Upper lobe of right lung (tissue), 1 donor: ENCODE results near the gene ACTL9. TPM values are rescaled to one million over a fixed set of nuclear protein-coding genes. Genes with fewer than 3 reads are reported as not detected.

Experiments used
- ATAC-seq: fragments of 200-7000 bp; cut with Tn5 transposase; one replicate; pipeline ENCODE4 v1.9.1; 2020; ENCODE audit warnings: mild to moderate bottlenecking, moderate library complexity
- DNase-seq: peaks from one replicate; pipeline ENCODE4 v3.0.0-alpha.2; 2020
- H3K27ac ChIP-seq: fragments of 200-600 bp; one replicate; pipeline ENCODE4 v1.8.0; 2022
- H3K27me3 ChIP-seq: fragments of 200-600 bp; one replicate; pipeline ENCODE4 v1.8.0; 2022; ENCODE audit warnings: mild to moderate bottlenecking
- H3K36me3 ChIP-seq: fragments of 200-600 bp; one replicate; pipeline ENCODE4 v1.8.0; 2022
- H3K4me1 ChIP-seq: fragments of 200-600 bp; one replicate; pipeline ENCODE4 v1.8.0; 2022
- H3K4me3 ChIP-seq: fragments of 200-600 bp; one replicate; pipeline ENCODE4 v1.8.0; 2022; ENCODE audit warnings: mild to moderate bottlenecking
- H3K9me3 ChIP-seq: fragments of 200-600 bp; one replicate; pipeline ENCODE4 v1.8.0; 2022
- intact Hi-C: fragments of 100-400 bp; cut with DNase I; formaldehyde crosslinking; loops from one replicate; pipeline ENCODE4 v1.11.0; 2022
- total RNA-seq: library from RNA; stranded (reverse); fragmentation: NEBNext Ultra II Directional; extraction: Animal tissue kit (Norgen Biotek cat#: 25700); gene quantifications from one replicate; pipeline ENCODE4 v1.2.1, GENCODE V29; 2021
- TF ChIP-seq, protein P1 (sequence below): fragments of 200-600 bp; IDR thresholded peaks from one replicate; pipeline ENCODE4 v1.8.0; 2022; ENCODE audit warnings: antibody characterized with exemption
- donor health status: DM: no; HTN: yes; CAD: no; lungs with severe emphysema.

Gene ACTL9
- total RNA-seq, 1 donor from 2014 or later, result not detected

DNA sequence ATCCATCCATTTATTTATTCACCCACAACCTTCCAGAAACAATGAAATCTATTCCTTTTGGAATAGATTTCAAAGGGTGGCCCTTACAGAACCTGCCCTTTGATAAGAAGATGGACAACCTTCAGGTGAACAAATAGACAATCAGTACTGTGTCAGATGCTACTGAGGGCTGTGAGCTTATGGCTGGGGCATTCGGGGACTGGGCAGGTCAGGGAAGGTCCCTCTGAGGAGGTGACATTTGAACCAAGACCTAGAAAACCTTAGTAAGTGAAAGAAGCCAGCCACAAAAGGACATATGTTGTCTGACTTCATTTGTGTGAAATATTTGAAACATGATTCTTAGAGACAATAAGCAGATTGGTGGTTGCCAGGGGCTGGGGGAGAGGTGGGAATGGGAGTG lies 15.7 kb downstream of the ACTL9 start:
- no peaks in the 10 kb centered on the region for H3K9me3 ChIP-seq

DNA sequence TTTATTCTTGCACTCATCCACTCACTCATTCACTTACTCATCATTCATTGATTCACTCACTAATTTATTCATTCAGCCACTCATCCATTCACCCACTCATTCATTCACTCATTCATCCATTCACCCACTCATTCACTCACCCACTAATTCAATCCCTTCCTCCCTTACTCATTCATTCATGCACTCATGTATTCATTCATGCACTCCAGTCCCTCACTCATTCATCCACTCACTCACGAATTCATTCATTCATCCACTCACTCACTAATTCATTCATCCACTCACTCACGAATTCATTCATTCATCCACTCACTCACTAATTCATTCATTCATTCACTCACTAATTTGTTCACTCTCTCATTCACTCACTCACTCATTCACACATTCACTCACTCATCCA lies 16.1 kb downstream of the ACTL9 start:
- H3K27me3 ChIP-seq, result no peaks in the 10 kb centered on the region
- H3K4me3 ChIP-seq, result no peak overlapping the region
- ATAC-seq (no peak), DNase-seq (no peak)
- TF ChIP-seq, protein P1, sequence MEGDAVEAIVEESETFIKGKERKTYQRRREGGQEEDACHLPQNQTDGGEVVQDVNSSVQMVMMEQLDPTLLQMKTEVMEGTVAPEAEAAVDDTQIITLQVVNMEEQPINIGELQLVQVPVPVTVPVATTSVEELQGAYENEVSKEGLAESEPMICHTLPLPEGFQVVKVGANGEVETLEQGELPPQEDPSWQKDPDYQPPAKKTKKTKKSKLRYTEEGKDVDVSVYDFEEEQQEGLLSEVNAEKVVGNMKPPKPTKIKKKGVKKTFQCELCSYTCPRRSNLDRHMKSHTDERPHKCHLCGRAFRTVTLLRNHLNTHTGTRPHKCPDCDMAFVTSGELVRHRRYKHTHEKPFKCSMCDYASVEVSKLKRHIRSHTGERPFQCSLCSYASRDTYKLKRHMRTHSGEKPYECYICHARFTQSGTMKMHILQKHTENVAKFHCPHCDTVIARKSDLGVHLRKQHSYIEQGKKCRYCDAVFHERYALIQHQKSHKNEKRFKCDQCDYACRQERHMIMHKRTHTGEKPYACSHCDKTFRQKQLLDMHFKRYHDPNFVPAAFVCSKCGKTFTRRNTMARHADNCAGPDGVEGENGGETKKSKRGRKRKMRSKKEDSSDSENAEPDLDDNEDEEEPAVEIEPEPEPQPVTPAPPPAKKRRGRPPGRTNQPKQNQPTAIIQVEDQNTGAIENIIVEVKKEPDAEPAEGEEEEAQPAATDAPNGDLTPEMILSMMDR, result no peak
- H3K9me3 ChIP-seq, result no peaks in the 10 kb centered on the region
- no peak overlapping the region for H3K27ac ChIP-seq
- H3K4me1 ChIP-seq, result no peaks in the 10 kb centered on the region
- H3K36me3 ChIP-seq, result no peaks in the 10 kb centered on the region
- intact Hi-C loops, result no loop called here

More for the DNA sequence above, 15.7 kb downstream of the ACTL9 start:
- intact Hi-C loops, result no loop called here
- TF ChIP-seq, protein P1, result no peak
- no peaks in the 10 kb centered on the region for H3K4me1 ChIP-seq
- ATAC-seq (no peak), DNase-seq (no peak)
- no peak overlapping the region for H3K27ac ChIP-seq
- no peak overlapping the region for H3K4me3 ChIP-seq
- H3K27me3 ChIP-seq, result no peaks in the 10 kb centered on the region
- H3K36me3 ChIP-seq, result no peaks in the 10 kb centered on the region

DNA sequence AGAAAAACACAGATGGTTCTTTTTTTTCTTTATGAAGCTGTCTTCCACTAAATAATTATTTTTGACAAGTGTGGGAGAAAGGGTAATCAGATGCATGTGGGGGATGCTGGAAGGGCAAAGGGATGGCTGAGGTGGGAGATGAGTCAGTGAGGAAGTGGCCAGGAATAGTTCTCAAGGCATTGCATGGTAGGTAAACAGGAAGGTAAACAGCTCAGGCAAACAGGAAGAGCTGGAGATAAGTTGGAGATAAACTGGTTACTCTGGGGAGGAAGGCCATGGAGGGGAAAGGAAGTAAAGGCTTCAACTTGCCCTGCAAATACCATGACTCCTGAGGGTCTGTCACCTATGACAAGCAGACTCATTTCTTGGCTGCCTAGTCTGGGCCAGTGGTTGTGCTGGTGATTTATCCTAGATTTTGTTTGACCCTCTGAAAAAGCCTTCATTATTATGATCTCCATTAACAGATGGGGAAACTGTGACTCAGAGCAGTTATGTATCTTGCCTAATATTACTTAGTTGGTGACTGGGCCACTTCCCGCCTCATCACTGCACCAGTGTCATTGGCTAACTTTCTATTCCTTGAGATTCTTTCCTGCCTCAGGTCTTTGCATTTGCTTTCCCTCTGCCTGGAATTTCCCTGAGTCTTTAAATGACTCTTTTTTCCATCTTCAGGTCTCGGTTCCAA lies 17.1 kb downstream of the ACTL9 start:
- intact Hi-C loops, result no loop called here
- TF ChIP-seq, protein P1, result no peak
- H3K9me3 ChIP-seq, result no peaks in the 10 kb centered on the region
- no peak overlapping the region for H3K27ac ChIP-seq
- no peak for ATAC-seq
- H3K4me3 ChIP-seq, result no peak overlapping the region
- no peaks in the 10 kb centered on the region for H3K27me3 ChIP-seq
- no peaks in the 10 kb centered on the region for H3K4me1 ChIP-seq
- no peak for DNase-seq
- H3K36me3 ChIP-seq, result no peaks in the 10 kb centered on the region

DNA sequence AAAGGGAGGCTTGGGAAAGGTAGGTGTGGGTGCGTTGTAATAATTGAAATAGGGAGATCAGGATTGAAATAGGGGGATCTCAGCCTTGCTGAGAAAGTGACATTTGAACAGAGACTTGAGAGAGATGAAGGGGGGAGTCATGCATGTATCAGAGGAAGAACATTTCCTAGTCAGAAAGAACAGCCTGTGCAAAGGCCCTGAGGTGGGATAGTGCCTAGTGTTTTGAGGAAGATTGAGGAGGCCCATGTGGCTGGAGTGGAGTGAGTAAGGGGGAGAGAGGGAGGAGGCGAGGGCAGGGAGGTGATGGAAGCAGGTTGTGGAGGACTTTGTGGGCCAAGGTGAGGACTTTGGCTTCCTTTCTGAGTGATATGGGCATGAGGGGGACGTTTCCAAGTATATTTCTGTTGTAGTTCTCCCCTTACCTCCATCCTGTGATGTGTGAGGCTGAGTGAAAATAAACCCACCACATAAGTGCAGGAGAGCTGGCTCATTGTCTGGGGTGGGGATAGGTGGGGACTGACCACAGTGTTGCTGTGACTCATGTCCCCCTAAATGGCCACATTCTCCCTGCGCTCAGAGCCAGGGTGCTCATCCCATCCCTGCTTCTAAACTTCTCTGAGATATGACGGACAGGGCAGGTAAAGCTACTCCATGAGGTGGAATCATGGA lies 17.8 kb downstream of the ACTL9 start:
- H3K27me3 ChIP-seq, result no peaks in the 10 kb centered on the region
- TF ChIP-seq, protein P1, result no peak
- intact Hi-C loops, result no loop called here
- ATAC-seq (no peak), DNase-seq (no peak)
- H3K9me3 ChIP-seq, result no peaks in the 10 kb centered on the region
- no peak overlapping the region for H3K27ac ChIP-seq
- no peak overlapping the region for H3K4me3 ChIP-seq
- no peaks in the 10 kb centered on the region for H3K4me1 ChIP-seq
- no peaks in the 10 kb centered on the region for H3K36me3 ChIP-seq

DNA sequence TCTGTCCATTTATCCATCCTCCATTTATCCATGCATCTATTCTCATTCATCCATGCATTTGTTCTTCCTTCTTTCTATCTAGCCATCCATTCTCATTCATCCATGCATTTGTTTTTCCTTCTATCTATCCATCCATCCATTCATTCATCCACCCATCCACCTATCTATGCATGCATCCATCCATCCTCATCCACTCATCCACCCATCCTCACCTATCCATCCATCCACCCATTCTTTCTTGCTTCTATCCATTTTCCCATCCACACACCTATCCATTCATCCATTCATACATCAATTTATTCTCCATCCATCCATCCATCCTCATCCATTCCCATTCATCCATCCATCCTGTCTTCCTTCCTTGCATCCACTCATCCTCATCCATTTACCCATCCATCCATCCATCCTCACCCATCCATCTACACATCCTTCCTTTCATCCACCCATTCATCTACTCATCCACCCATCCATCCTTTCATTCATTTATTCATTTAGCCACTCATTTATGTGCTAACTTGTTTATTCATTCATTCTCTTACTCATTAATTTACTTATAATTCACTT lies 20.3 kb downstream of the ACTL9 start:
- intact Hi-C loops, result no loop called here

More for the DNA sequence above, 20.3 kb downstream of the ACTL9 start:
- Histone ChIP-seq H3K27ac (no peak overlapping the region), H3K9me3 (no peaks in the 10 kb centered on the region), H3K36me3 (no peaks in the 10 kb centered on the region), H3K4me1 (no peaks in the 10 kb centered on the region), H3K4me3 (no peak overlapping the region), H3K27me3 (no peaks in the 10 kb centered on the region)
- TF ChIP-seq, protein P1, result no peak
- DNase-seq (no peak), ATAC-seq (no peak)
